Measurements from ENCODE around the gene TTR. TPM values are rescaled to one million over a fixed set of nuclear protein-coding genes. Genes with fewer than 3 reads are reported as not detected.

Gene TTR
- total RNA-seq, 1 experiment from 2014 or later, result 139 TPM

GRCh38 chr18:31578126-31578525, 13.6 kb upstream of the TTR start:
- Mint-ChIP-seq H3K9me3 (ENCODE audit: unreplicated experiment) (no peaks in the 10 kb centered on the region), H3K4me1 (ENCODE audit: low read depth, unreplicated experiment) (peaks cover 10% of the 10 kb centered on the region), H3K27me3 (ENCODE audit: insufficient read depth, unreplicated experiment) (no peaks in the 10 kb centered on the region), H3K4me3 (ENCODE audit: unreplicated experiment) (no peak overlapping the region), H3K27ac (ENCODE audit: unreplicated experiment) (no peak overlapping the region), H3K36me3 (ENCODE audit: insufficient read depth, unreplicated experiment) (no peaks in the 10 kb centered on the region)
- Histone ChIP-seq H3K9me3 (no peaks in the 10 kb centered on the region), H3K4me3 (ENCODE audit: low read depth, low read length) (no peak overlapping the region), H3K36me3 (ENCODE audit: control insufficient read depth, insufficient read depth, low read length) (no peaks in the 10 kb centered on the region), H3K4me1 (peaks cover 22% of the 10 kb centered on the region), H3K27me3 (replicated peaks; ENCODE audit: control insufficient read depth, insufficient read depth, low read length) (no peaks in the 10 kb centered on the region)
- intact Hi-C loops (cut with micrococcal nuclease; ENCODE audit: unreplicated experiment), result no loop called here
- DNase-seq, result no peak
- ChIA-PET POLR2A (interaction anchor here (0.5 kb wide), 1 partner anchor 259 kb away, joined by 7 read pairs; no protein-coding TSS in a partner anchor), CTCF (no interaction called here)
- no peak for TF ChIP-seq CTCF (IDR thresholded peaks at IDR 0.05; ENCODE audit: insufficient read depth in 1 of 2, low read depth in 1 of 2, low read length in 1 of 2, severe bottlenecking in 1 of 2, unreplicated experiment in 1 of 2)
- no TSS peak for BruUV-seq (replicated peaks)

DNA sequence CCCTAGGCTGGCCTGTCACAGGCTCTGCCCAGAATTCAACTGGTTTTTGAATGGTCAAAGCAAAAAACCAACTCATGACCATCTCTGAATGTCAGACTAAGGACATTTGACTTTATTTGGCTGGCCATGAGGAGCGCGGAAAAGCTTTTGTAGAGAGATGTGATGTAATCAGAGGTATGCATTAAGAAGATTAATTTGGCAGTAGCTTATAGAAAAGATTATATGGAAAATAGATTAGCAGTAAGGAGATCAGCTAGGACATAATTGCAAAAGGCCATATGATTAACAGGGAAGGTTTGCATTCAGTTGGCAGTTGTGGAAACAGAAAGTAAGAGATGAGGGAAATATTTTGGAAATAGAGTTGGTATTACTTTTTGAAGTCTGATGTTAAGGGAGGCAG, 12.3 kb upstream of the TTR start:
- Mint-ChIP-seq H3K4me1 (ENCODE audit: low read depth, unreplicated experiment) (peaks cover 22% of the 10 kb centered on the region), H3K27me3 (ENCODE audit: insufficient read depth, unreplicated experiment) (no peaks in the 10 kb centered on the region), H3K9me3 (ENCODE audit: unreplicated experiment) (peaks cover 7% of the 10 kb centered on the region), H3K27ac (ENCODE audit: unreplicated experiment) (no peak overlapping the region), H3K36me3 (ENCODE audit: insufficient read depth, unreplicated experiment) (no peaks in the 10 kb centered on the region), H3K4me3 (ENCODE audit: unreplicated experiment) (no peak overlapping the region)
- intact Hi-C loops (cut with micrococcal nuclease; ENCODE audit: unreplicated experiment), result no loop called here
- no peak for TF ChIP-seq CTCF (IDR thresholded peaks at IDR 0.05; ENCODE audit: insufficient read depth in 1 of 2, low read depth in 1 of 2, low read length in 1 of 2, severe bottlenecking in 1 of 2, unreplicated experiment in 1 of 2)
- H3K27me3 ChIP-seq (replicated peaks; ENCODE audit: control insufficient read depth, insufficient read depth, low read length), result no peaks in the 10 kb centered on the region
- CTCF ChIA-PET, result no interaction called here
- peaks cover 22% of the 10 kb centered on the region for H3K4me1 ChIP-seq
- H3K9me3 ChIP-seq, result no peaks in the 10 kb centered on the region
- BruUV-seq (replicated peaks), result no TSS peak
- no peak overlapping the region for H3K4me3 ChIP-seq (ENCODE audit: low read depth, low read length)
- DNase-seq, result no peak
- POLR2A ChIA-PET, result no interaction called here
- no peaks in the 10 kb centered on the region; the same call in 1 of the 2 replicates for H3K36me3 ChIP-seq (ENCODE audit: control insufficient read depth, insufficient read depth, low read length)

- no TSS peak for BruUV-seq (replicated peaks)
- peaks cover 38% of the 10 kb centered on the region for H3K4me1 ChIP-seq
Measured at GRCh38 chr18:31581498-31582197, 10.0 kb upstream of the TTR start.

More at GRCh38 chr18:31581498-31582197, 10.0 kb upstream of the TTR start:
- Histone ChIP-seq H3K36me3 (ENCODE audit: control insufficient read depth, insufficient read depth, low read length) (no peaks in the 10 kb centered on the region; the same call in 1 of the 2 replicates), H3K27me3 (replicated peaks; ENCODE audit: control insufficient read depth, insufficient read depth, low read length) (no peaks in the 10 kb centered on the region), H3K9me3 (no peaks in the 10 kb centered on the region), H3K4me3 (ENCODE audit: low read depth, low read length) (no peak overlapping the region)
- no peak for TF ChIP-seq CTCF (IDR thresholded peaks at IDR 0.05; ENCODE audit: insufficient read depth in 1 of 2, low read depth in 1 of 2, low read length in 1 of 2, severe bottlenecking in 1 of 2, unreplicated experiment in 1 of 2)
- Mint-ChIP-seq H3K4me1 (ENCODE audit: low read depth, unreplicated experiment) (peaks cover 18% of the 10 kb centered on the region), H3K27ac (ENCODE audit: unreplicated experiment) (no peak overlapping the region), H3K27me3 (ENCODE audit: insufficient read depth, unreplicated experiment) (no peaks in the 10 kb centered on the region), H3K36me3 (ENCODE audit: insufficient read depth, unreplicated experiment) (no peaks in the 10 kb centered on the region), H3K4me3 (ENCODE audit: unreplicated experiment) (no peak overlapping the region), H3K9me3 (ENCODE audit: unreplicated experiment) (peaks cover 16% of the 10 kb centered on the region)
- DNase-seq, result peak in 1 of 2 experiments; percentile 16
- ChIA-PET CTCF (no interaction called here), POLR2A (no interaction called here)
- intact Hi-C loops (cut with micrococcal nuclease; ENCODE audit: unreplicated experiment), result no loop called here

All from Caco-2 (cell line).